ENCODE measurements around the gene THOC6. TPM values are rescaled to one million over a fixed set of nuclear protein-coding genes. Genes with fewer than 3 reads are reported as not detected.
A peak's percentile ranks its signal among the peaks of the same experiment; 100 is the strongest.
"Not testable (repeated sequence)": the region's sequence is repeated elsewhere in the genome, so short reads cannot be mapped to it uniquely, and the experiment has no call there.

Gene THOC6
- total and polyA plus RNA-seq, 2 donors (not counting 1 experiment from before 2014, with no cell fraction given): 28.5 to 52.2 TPM

GRCh38 chr16:3051009-3051408 lies 27.2 kb downstream of the THOC6 start:
- Histone ChIP-seq H3K9ac (ENCODE audit: low read length) (no peak overlapping the region), H3K9me3 (ENCODE audit: control extremely low read depth in 1 of 3, control insufficient read depth in 2 of 3, insufficient read depth in 1 of 3, low read length in 2 of 3) (peaks cover 0 to 8% (median 0%) of the 10 kb centered on the region in 3 donors), H4K20me1 (ENCODE audit: control insufficient read depth, insufficient read depth, low read length, poor library complexity, severe bottlenecking) (no peaks in the 10 kb centered on the region), H3K79me2 (ENCODE audit: control insufficient read depth, insufficient read depth, low read length) (no peaks in the 10 kb centered on the region), H3K27ac (ENCODE audit: low read length in 2 of 2) (no peak overlapping the region), H3K4me1 (ENCODE audit: control insufficient read depth in 2 of 2, insufficient read depth in 2 of 2, low read length in 2 of 2) (peaks cover 19% of the 10 kb centered on the region in 2 donors), H3K4me3 (ENCODE audit: control extremely low read depth in 1 of 5, extremely low read depth in 1 of 5, insufficient read depth in 1 of 5, low read depth in 2 of 5, low read length in 4 of 5) (peak overlapping the region in 1 of 5 experiments; percentile 34), H3K4me2 (replicated peaks; ENCODE audit: low read depth, low read length, poor library complexity, severe bottlenecking) (no peak overlapping the region), H2AFZ (ENCODE audit: insufficient read depth, low read depth, low read length, poor library complexity, severe bottlenecking) (no peak overlapping the region), H3K27me3 (replicated peaks in 1 of 4; ENCODE audit: control extremely low read depth in 1 of 4, control insufficient read depth in 3 of 4, insufficient read depth in 4 of 4, low read length in 3 of 4) (peaks cover 0 to 36% (median 18%) of the 10 kb centered on the region in 4 experiments), H3K36me3 (replicated peaks in 1 of 2; ENCODE audit: control extremely low read depth in 1 of 2, control insufficient read depth in 1 of 2, extremely low read depth in 1 of 2, insufficient read depth in 2 of 2, low read length in 1 of 2) (no peaks in the 10 kb centered on the region)
- no peaks in the 10 kb centered on the region for H3K9me3 Mint-ChIP-seq (ENCODE audit: insufficient read depth)
- no peak for DNase-seq
- peaks cover 11% of the 10 kb centered on the region for H3K27me3 Mint-ChIP-seq
- TF ChIP-seq CTCF (IDR thresholded peaks at IDR 0.05): no peak
- TF ChIP-seq EZH2 (IDR thresholded peaks at IDR 0.05; ENCODE audit: borderline replicate concordance, insufficient read depth, low read depth, low read length, poor library complexity, severe bottlenecking): no peak
- no peak overlapping the region for H3K4me3 Mint-ChIP-seq
- ATAC-seq (ENCODE audit: low read depth): no peak
- intact Hi-C loops (cut with micrococcal nuclease): no loop called here
- H3K27ac Mint-ChIP-seq: no peak overlapping the region
- POLR2A ChIA-PET: no interaction called here
- 0% methylated on average over 1 of the region's 4 CpGs for WGBS (ENCODE audit: insufficient coverage)
- CTCF ChIA-PET: interaction anchor here (0.6 to 1.4 kb wide), 3 partner anchors 23 to 609 kb away, joined by 3 to 6 read pairs (median 3); no protein-coding TSS in a partner anchor
- peaks cover 19% of the 10 kb centered on the region for H3K4me1 Mint-ChIP-seq

GRCh38 chr16:3051494-3051893 lies 27.7 kb downstream of the THOC6 start:
- TF ChIP-seq EZH2 (IDR thresholded peaks at IDR 0.05; ENCODE audit: borderline replicate concordance, insufficient read depth, low read depth, low read length, poor library complexity, severe bottlenecking) (no peak), CTCF (IDR thresholded peaks at IDR 0.05) (no peak)
- H3K27ac ChIP-seq (ENCODE audit: low read length in 2 of 2): no peak overlapping the region
- DNase-seq: no peak
- ChIA-PET CTCF (interaction anchor here (1.0 kb wide), 1 partner anchor 78 kb away, joined by 6 read pairs; no protein-coding TSS in a partner anchor), POLR2A (no interaction called here)
- intact Hi-C loops (cut with micrococcal nuclease): no loop called here
- H3K36me3 ChIP-seq (replicated peaks in 1 of 2; ENCODE audit: control extremely low read depth in 1 of 2, control insufficient read depth in 1 of 2, extremely low read depth in 1 of 2, insufficient read depth in 2 of 2, low read length in 1 of 2): no peaks in the 10 kb centered on the region
- Mint-ChIP-seq H3K27me3 (peaks cover 11% of the 10 kb centered on the region), H3K4me1 (peaks cover 19% of the 10 kb centered on the region), H3K4me3 (no peak overlapping the region), H3K9me3 (ENCODE audit: insufficient read depth) (no peaks in the 10 kb centered on the region), H3K27ac (no peak overlapping the region)
- H3K4me3 ChIP-seq (ENCODE audit: control extremely low read depth in 1 of 5, extremely low read depth in 1 of 5, insufficient read depth in 1 of 5, low read depth in 2 of 5, low read length in 4 of 5): peak overlapping the region in 1 of 5 experiments; percentile 34
- H4K20me1 ChIP-seq (ENCODE audit: control insufficient read depth, insufficient read depth, low read length, poor library complexity, severe bottlenecking): no peaks in the 10 kb centered on the region
- ATAC-seq (ENCODE audit: low read depth): no peak
- H3K9ac ChIP-seq (ENCODE audit: low read length): no peak overlapping the region
- H3K79me2 ChIP-seq (ENCODE audit: control insufficient read depth, insufficient read depth, low read length): no peaks in the 10 kb centered on the region
- H2AFZ ChIP-seq (ENCODE audit: insufficient read depth, low read depth, low read length, poor library complexity, severe bottlenecking): no peak overlapping the region
- peaks cover 0 to 8% (median 0%) of the 10 kb centered on the region in 3 donors for H3K9me3 ChIP-seq (ENCODE audit: control extremely low read depth in 1 of 3, control insufficient read depth in 2 of 3, insufficient read depth in 1 of 3, low read length in 2 of 3)
- H3K4me2 ChIP-seq (replicated peaks; ENCODE audit: low read depth, low read length, poor library complexity, severe bottlenecking): no peak overlapping the region
- peaks cover 15 to 16% of the 10 kb centered on the region in 2 donors for H3K4me1 ChIP-seq (ENCODE audit: control insufficient read depth in 2 of 2, insufficient read depth in 2 of 2, low read length in 2 of 2)
- H3K27me3 ChIP-seq (replicated peaks in 1 of 4; ENCODE audit: control extremely low read depth in 1 of 4, control insufficient read depth in 3 of 4, insufficient read depth in 4 of 4, low read length in 3 of 4): peaks cover 0 to 32% (median 16%) of the 10 kb centered on the region in 4 experiments
- 66% methylated on average over 5 of the region's 9 CpGs for WGBS (ENCODE audit: insufficient coverage)

GRCh38 chr16:3052571-3053329 lies 28.9 kb downstream of the THOC6 start:
- H3K9ac ChIP-seq (ENCODE audit: low read length); intact Hi-C loops (cut with micrococcal nuclease); CTCF ChIA-PET; ATAC-seq (ENCODE audit: low read depth); H3K9me3 Mint-ChIP-seq (ENCODE audit: insufficient read depth); H3K36me3 ChIP-seq (replicated peaks in 1 of 2; ENCODE audit: control extremely low read depth in 1 of 2, control insufficient read depth in 1 of 2, extremely low read depth in 1 of 2, insufficient read depth in 2 of 2, low read length in 1 of 2); H3K27ac ChIP-seq (ENCODE audit: low read length in 2 of 2); H3K27ac Mint-ChIP-seq; H2AFZ ChIP-seq (ENCODE audit: insufficient read depth, low read depth, low read length, poor library complexity, severe bottlenecking); H3K4me3 ChIP-seq (ENCODE audit: control extremely low read depth in 1 of 5, extremely low read depth in 1 of 5, insufficient read depth in 1 of 5, low read depth in 2 of 5, low read length in 4 of 5); POLR2A ChIA-PET; H3K4me2 ChIP-seq (replicated peaks; ENCODE audit: low read depth, low read length, poor library complexity, severe bottlenecking); H3K79me2 ChIP-seq (ENCODE audit: control insufficient read depth, insufficient read depth, low read length); H3K9me3 ChIP-seq (ENCODE audit: control extremely low read depth in 1 of 3, control insufficient read depth in 2 of 3, insufficient read depth in 1 of 3, low read length in 2 of 3); H3K4me1 ChIP-seq (ENCODE audit: control insufficient read depth in 2 of 2, insufficient read depth in 2 of 2, low read length in 2 of 2); DNase-seq; H3K4me3 Mint-ChIP-seq; H4K20me1 ChIP-seq (ENCODE audit: control insufficient read depth, insufficient read depth, low read length, poor library complexity, severe bottlenecking): not testable (repeated sequence)
- peaks cover 11% of the 10 kb centered on the region for H3K27me3 Mint-ChIP-seq
- WGBS (ENCODE audit: insufficient coverage): 33% methylated on average over 1 of the region's 12 CpGs
- H3K4me1 Mint-ChIP-seq: peaks cover 17% of the 10 kb centered on the region
- H3K27me3 ChIP-seq (replicated peaks in 1 of 4; ENCODE audit: control extremely low read depth in 1 of 4, control insufficient read depth in 3 of 4, insufficient read depth in 4 of 4, low read length in 3 of 4): peaks cover 0 to 20% (median 8%) of the 10 kb centered on the region in 4 experiments

Measured in B cell (primary cell).